Measurements from ENCODE around the gene ARHGAP10. TPM values are rescaled to one million over a fixed set of nuclear protein-coding genes. Genes with fewer than 3 reads are reported as not detected.
A peak's percentile ranks its signal among the peaks of the same experiment; 100 is the strongest.

ARHGAP10 gene
- total RNA-seq, 1 donor from 2014 or later = 8.0 TPM

- no peak for ATAC-seq
Measured at GRCh38 chr4:147730333-147730732, 1.6 kb upstream of the ARHGAP10 start.

GRCh38 chr4:147732518-147733235 lies 789 bp downstream of the ARHGAP10 start:
- peak; percentile 63 for DNase-seq (ENCODE audit: low spot score)
- peak; percentile 65 for ATAC-seq

More at GRCh38 chr4:147730333-147730732, 1.6 kb upstream of the ARHGAP10 start:
- DNase-seq (ENCODE audit: low spot score) = no peak

GRCh38 chr4:147733716-147734344 lies 1.9 kb downstream of the ARHGAP10 start:
- peak; percentile 27 for ATAC-seq
- no peak for DNase-seq (ENCODE audit: low spot score)

- DNase-seq (ENCODE audit: low spot score) (no peak), ATAC-seq (no peak)
Measured at GRCh38 chr4:147734496-147734895, 2.6 kb downstream of the ARHGAP10 start.

- ATAC-seq = no peak
- DNase-seq (ENCODE audit: low spot score) = no peak
Measured at GRCh38 chr4:147735413-147736301, 3.8 kb downstream of the ARHGAP10 start.

- DNase-seq (ENCODE audit: low spot score) = no peak
- no peak for ATAC-seq
Measured at GRCh38 chr4:147736458-147736857, 4.6 kb downstream of the ARHGAP10 start.

GRCh38 chr4:147737623-147738022 lies 5.7 kb downstream of the ARHGAP10 start:
- ATAC-seq (no peak), DNase-seq (ENCODE audit: low spot score) (no peak)

- ATAC-seq (no peak), DNase-seq (ENCODE audit: low spot score) (no peak)
Measured at GRCh38 chr4:147739239-147739823, 7.4 kb downstream of the ARHGAP10 start.

GRCh38 chr4:147740176-147740575 lies 8.3 kb downstream of the ARHGAP10 start:
- no peak for ATAC-seq
- no peak for DNase-seq (ENCODE audit: low spot score)

GRCh38 chr4:147741190-147741788 lies 9.4 kb downstream of the ARHGAP10 start:
- DNase-seq (ENCODE audit: low spot score) (no peak), ATAC-seq (no peak)

GRCh38 chr4:147747787-147748454 lies 16.0 kb downstream of the ARHGAP10 start:
- ATAC-seq (peak; percentile 92), DNase-seq (ENCODE audit: low spot score) (peak; percentile 62)

GRCh38 chr4:147749811-147750321 lies 18.0 kb downstream of the ARHGAP10 start:
- ATAC-seq (no peak), DNase-seq (ENCODE audit: low spot score) (no peak)

GRCh38 chr4:147753047-147753446 lies 21.2 kb downstream of the ARHGAP10 start:
- no peak for ATAC-seq
- no peak for DNase-seq (ENCODE audit: low spot score)

GRCh38 chr4:147754037-147754445 lies 22.2 kb downstream of the ARHGAP10 start:
- no peak for ATAC-seq

GRCh38 chr4:147755561-147756295 lies 23.8 kb downstream of the ARHGAP10 start:
- ATAC-seq = peak; percentile 26
- no peak for DNase-seq (ENCODE audit: low spot score)

More at GRCh38 chr4:147754037-147754445, 22.2 kb downstream of the ARHGAP10 start:
- no peak for DNase-seq (ENCODE audit: low spot score)

GRCh38 chr4:147756417-147756816 lies 24.5 kb downstream of the ARHGAP10 start:
- ATAC-seq (no peak), DNase-seq (ENCODE audit: low spot score) (no peak)

GRCh38 chr4:147760176-147760575 lies 28.3 kb downstream of the ARHGAP10 start:
- DNase-seq (ENCODE audit: low spot score) = no peak
- no peak for ATAC-seq

GRCh38 chr4:147760695-147761094 lies 28.8 kb downstream of the ARHGAP10 start:
- ATAC-seq (no peak), DNase-seq (ENCODE audit: low spot score) (no peak)

GRCh38 chr4:147761218-147761883 lies 29.5 kb downstream of the ARHGAP10 start:
- ATAC-seq (no peak), DNase-seq (ENCODE audit: low spot score) (no peak)

All from left lobe of liver (tissue), 2 donors.